Memory B cell (primary cell): ENCODE results near the gene SMIM29.
"Not testable (repeated sequence)": the region's sequence is repeated elsewhere in the genome, so short reads cannot be mapped to it uniquely, and the experiment has no call there.

Experiments used
- ATAC-seq: fragments of 150-1000 bp; cut with Tn5 transposase; 2 replicates; pipeline ENCODE4 v1.10.0; 2021; ENCODE audit warnings: low read depth, mild to moderate bottlenecking, moderate library complexity
- DNase-seq, 2 donors: peaks; one replicate each; pipeline ENCODE4 v3.0.0; 2022; ENCODE audit warnings: low spot score in 2 of 2
- H3K27ac Mint-ChIP-seq: one replicate; pipeline ENCODE4 v1.8.0; 2022; ENCODE audit warnings: mild to moderate bottlenecking, moderate library complexity, mixed read lengths
- H3K27me3 Mint-ChIP-seq: one replicate; pipeline ENCODE4 v1.8.0; 2022; ENCODE audit warnings: mixed read lengths
- H3K36me3 Mint-ChIP-seq: one replicate; pipeline ENCODE4 v1.8.0; 2022; ENCODE audit warnings: mild to moderate bottlenecking, mixed read lengths
- H3K4me1 Mint-ChIP-seq: one replicate; pipeline ENCODE4 v1.8.0; 2022; ENCODE audit warnings: mixed read lengths
- H3K4me3 Mint-ChIP-seq: one replicate; pipeline ENCODE4 v1.8.0; 2022; ENCODE audit warnings: mild to moderate bottlenecking, moderate library complexity, mixed read lengths
- H3K9me3 Mint-ChIP-seq: one replicate; pipeline ENCODE4 v1.8.0; 2022; ENCODE audit warnings: mixed read lengths

The SMIM29 gene

DNA sequence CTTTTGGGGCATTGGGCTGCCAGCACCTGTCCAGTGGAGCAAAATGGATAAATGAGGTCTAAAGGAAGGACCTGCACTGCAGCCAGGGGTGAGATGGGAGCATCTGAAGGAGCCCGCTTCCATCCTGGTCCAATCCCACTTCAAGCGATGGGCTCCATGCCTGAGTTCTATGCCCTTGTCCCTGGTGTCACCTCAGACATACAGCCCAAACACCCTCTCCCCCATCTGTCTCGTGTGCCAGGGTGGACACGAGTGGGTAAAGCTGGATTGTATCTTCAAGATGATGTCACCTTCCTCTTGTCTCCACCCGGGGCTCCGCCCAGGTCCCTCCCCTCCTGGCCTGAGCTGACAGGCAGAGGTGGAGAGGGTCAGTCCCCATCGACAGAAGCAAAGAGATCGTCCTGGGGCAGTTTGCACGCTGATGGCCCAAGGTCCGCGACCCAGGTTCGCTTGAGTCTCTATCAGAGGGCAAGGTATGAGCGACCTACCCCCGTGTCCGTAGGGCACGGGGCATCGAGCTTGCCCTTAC, 544 bp downstream of the SMIM29 start:
- Mint-ChIP-seq H3K9me3 (no peaks in the 10 kb centered on the region), H3K27ac (peak overlapping the region; percentile 98), H3K4me3 (peak overlapping the region; percentile 96), H3K4me1 (peaks cover 33% of the 10 kb centered on the region), H3K36me3 (peaks cover 4% of the 10 kb centered on the region), H3K27me3 (no peaks in the 10 kb centered on the region)
- DNase-seq (peak in 1 of 2 donors; percentile 54), ATAC-seq (peak; percentile 19)

DNA sequence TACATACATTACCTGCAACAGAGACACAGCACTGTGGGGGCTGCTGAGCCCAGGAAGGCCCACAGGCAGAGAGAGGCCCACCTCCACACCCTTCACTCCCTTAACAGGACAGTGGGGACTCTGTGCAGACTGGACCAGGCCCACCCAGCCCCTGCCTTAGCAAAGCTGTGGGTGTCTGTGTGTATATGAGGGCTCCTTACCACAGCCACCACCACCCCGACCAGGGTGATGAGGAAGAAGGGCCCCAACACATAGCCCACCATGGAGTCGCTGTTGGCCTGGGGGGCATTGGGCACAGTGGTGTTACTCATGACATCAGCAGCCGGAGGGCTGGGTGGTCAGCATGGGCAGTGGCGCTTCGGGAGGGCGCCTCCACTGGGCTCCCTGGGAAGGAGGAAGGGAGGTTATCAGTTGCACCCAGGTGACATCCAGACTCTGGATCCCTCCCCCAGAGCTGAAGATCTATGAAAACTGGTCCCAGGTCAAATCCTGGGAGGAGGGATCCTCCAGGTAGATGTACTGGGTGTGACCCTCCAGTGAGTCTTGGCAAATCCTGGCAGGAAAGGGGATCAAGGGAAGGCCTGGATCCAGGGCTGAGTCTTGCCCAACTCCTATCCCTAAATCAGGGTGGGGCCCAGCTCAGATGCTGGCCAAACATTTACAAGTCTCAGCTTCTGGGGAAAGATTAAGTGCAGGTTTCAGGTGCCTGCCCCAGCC, 1.2 kb downstream of the SMIM29 start:
- peaks cover 4% of the 10 kb centered on the region for H3K36me3 Mint-ChIP-seq
- DNase-seq (no peak), ATAC-seq (no peak)
- H3K4me3 Mint-ChIP-seq: peak overlapping the region; percentile 96
- peaks cover 37% of the 10 kb centered on the region for H3K4me1 Mint-ChIP-seq
- no peaks in the 10 kb centered on the region for H3K27me3 Mint-ChIP-seq
- peak overlapping the region; percentile 98 for H3K27ac Mint-ChIP-seq
- no peaks in the 10 kb centered on the region for H3K9me3 Mint-ChIP-seq

DNA sequence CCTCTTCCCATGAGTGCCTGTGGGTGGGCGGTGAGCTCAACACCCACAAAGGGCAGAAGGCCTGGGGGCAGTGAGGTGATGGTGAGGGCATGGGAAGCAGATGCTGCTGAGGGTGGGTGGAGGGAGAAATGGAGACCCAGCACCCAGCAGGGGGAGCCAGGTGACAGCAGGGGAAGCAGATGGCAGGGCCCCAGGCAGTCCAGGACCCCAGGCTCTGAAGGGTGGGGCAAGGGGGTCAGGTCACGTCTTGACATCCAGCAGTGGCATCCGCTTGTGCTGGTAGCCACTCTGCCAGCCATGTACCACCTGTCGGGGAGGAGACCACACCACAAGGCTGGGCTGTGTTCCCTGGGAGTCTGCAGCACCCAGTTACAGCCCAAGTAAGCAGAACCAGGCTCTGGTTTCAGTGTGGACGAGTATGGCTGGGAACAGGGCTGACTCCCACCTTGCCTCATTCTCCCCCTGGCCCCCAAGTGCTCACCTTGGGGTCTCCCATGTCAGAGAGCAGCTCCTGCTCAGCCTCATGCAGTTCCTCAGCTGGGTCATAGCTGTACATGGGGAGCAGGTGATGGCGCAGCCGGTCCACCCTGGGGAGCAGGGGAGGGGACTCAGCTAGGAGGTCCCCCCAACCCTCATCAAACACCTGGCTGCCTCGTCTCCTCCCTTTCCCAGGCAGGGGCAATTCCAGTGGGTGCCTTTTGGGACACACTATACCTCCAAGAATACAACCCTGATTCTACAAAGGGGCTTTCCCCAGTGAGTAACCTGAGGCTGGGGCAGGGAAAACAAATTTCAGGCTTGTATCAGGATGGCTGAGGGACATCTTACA, 2.0 kb downstream of the SMIM29 start:
- Mint-ChIP-seq H3K36me3 (peaks cover 8% of the 10 kb centered on the region), H3K4me1 (peaks cover 36% of the 10 kb centered on the region), H3K4me3 (no peak overlapping the region), H3K27ac (peak overlapping the region; percentile 98), H3K27me3 (no peaks in the 10 kb centered on the region), H3K9me3 (no peaks in the 10 kb centered on the region)
- DNase-seq (peak; percentile 49 to 64), ATAC-seq (peak; percentile 14)

DNA sequence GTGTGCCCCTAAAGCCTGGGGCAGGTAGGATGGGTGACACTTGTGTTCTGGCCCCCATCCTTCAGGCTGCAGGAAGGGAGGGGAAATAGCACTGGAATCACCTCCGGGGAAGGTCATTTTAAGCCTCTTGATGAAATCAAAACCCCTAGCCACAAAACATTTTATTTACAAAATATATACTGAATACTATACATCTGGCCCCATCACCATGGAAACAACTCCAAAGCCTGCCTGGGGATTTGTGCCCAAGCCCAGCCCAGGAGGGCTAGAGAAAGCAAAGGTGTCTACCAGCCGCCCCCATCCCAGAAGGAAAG, 2.6 kb downstream of the SMIM29 start:
- Mint-ChIP-seq H3K27ac (no peak overlapping the region), H3K36me3 (peaks cover 11% of the 10 kb centered on the region), H3K9me3 (no peaks in the 10 kb centered on the region), H3K4me3 (no peak overlapping the region), H3K27me3 (no peaks in the 10 kb centered on the region), H3K4me1 (peaks cover 36% of the 10 kb centered on the region)
- no peak for DNase-seq
- ATAC-seq: no peak

DNA sequence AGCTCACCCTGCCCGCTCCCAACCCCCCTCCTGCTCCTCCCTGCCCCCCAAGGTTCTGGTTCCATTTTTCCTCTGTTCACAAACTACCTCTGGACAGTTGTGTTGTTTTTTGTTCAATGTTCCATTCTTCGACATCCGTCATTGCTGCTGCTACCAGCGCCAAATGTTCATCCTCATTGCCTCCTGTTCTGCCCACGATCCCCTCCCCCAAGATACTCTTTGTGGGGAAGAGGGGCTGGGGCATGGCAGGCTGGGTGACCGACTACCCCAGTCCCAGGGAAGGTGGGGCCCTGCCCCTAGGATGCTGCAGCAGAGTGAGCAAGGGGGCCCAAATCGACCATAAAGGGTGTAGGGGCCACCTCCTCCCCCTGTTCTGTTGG, 3.1 kb downstream of the SMIM29 start:
- not testable (repeated sequence) for DNase-seq, H3K4me3 Mint-ChIP-seq, H3K27me3 Mint-ChIP-seq, ATAC-seq, H3K9me3 Mint-ChIP-seq
- Mint-ChIP-seq H3K27ac (peak overlapping the region; percentile 17), H3K36me3 (peaks cover 12% of the 10 kb centered on the region), H3K4me1 (peaks cover 36% of the 10 kb centered on the region)

DNA sequence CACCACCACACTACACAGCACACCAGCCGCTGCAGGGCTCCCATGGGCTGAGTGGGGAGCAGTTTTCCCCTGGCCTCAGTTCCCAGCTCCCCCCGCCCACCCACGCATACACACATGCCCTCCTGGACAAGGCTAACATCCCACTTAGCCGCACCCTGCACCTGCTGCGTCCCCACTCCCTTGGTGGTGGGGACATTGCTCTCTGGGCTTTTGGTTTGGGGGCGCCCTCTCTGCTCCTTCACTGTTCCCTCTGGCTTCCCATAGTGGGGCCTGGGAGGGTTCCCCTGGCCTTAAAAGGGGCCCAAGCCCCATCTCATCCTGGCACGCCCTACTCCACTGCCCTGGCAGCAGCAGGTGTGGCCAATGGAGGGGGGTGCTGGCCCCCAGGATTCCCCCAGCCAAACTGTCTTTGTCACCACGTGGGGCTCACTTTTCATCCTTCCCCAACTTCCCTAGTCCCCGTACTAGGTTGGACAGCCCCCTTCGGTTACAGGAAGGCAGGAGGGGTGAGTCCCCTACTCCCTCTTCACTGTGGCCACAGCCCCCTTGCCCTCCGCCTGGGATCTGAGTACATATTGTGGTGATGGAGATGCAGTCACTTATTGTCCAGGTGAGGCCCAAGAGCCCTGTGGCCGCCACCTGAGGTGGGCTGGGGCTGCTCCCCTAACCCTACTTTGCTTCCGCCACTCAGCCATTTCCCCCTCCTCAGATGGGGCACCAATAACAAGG, 3.6 kb downstream of the SMIM29 start:
- H3K4me1 Mint-ChIP-seq: peaks cover 37% of the 10 kb centered on the region
- not testable (repeated sequence) for ATAC-seq, H3K9me3 Mint-ChIP-seq, DNase-seq, H3K27me3 Mint-ChIP-seq, H3K4me3 Mint-ChIP-seq
- peaks cover 13% of the 10 kb centered on the region for H3K36me3 Mint-ChIP-seq
- peak overlapping the region; percentile 17 for H3K27ac Mint-ChIP-seq

DNA sequence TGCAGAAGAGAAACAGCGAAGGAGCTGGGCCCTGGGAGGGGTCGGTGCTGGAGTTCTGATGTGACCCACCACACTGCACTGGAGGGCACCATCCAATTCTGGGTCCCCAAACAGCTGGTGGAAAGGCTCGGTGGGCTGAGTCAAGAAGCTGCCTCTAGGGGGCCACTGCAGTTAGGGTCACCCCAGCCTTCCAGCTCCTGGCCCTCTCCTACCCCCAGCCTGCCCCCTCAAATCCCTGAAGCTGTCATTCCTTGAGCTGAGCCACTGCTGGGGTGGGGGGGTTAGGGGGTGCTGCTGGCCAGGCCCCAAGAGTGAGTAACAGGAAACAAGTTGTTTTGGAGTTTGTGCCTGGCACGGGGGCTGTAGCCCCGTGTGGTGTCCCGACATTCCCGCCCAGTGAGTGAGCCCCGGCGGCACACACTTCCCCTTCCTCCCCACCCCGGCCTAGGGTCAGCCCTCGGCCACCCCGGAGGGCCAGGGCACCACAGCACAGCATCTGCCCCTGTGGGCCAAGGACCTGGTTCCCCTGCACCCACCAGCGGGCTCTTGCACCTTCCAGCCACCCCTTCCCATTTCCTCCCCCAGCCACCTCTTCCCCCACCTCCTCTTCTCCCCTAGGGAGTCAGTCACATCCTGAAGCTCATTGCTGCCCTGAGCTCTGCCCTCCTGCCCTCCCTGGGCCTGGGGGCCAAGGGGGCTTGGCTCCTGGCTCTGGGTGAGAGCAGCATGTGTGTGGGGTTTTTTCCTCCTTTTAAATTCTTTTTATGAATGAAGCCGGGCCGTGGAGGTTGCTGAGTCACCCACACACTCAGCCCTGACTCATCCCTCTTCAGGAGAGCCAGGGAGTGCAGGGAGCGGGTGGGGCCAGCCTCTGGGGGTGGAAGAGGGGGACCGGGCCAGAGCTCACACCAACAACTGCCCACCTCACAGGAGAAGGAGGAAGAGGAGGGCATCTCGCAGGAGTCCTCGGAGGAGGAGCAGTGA, 4.6 kb downstream of the SMIM29 start:
- Mint-ChIP-seq H3K9me3 (no peaks in the 10 kb centered on the region), H3K27ac (peak overlapping the region; percentile 50), H3K36me3 (peaks cover 13% of the 10 kb centered on the region), H3K4me1 (peaks cover 36% of the 10 kb centered on the region), H3K4me3 (no peak overlapping the region), H3K27me3 (no peaks in the 10 kb centered on the region)
- ATAC-seq: no peak
- DNase-seq: no peak

DNA sequence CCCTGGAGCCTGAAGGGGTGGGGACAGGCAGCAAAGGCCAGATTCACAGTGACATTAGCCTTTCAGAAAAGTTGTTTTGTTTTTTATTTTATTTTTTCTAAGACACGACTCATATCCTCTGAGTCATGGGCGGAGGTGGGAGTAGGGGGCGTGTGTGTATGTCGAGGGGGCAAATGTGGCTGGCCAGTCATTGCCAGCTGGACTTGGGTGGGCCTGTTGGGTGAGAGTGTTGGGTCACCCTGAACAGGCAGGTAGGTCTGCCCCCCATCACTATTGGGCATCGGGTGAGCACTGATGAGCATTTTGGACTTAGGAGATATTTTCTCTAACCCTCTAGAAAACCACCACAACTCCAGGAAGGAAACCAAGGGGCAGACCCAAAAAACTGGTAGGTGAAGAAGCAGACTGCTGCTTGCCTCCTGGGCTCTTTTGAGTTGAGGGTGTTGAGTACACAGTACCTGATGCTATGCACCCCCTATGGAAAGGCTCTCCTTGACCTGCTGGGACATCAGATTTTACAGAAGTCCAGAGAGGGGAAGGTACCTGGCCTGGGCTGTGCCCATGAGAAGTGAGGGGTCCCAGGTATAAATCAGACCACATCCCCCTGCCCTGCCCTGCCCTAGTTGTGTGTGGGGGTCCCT, 5.6 kb downstream of the SMIM29 start:
- no peaks in the 10 kb centered on the region for H3K9me3 Mint-ChIP-seq
- H3K27me3 Mint-ChIP-seq: no peaks in the 10 kb centered on the region
- no peak for DNase-seq
- no peak overlapping the region for H3K4me3 Mint-ChIP-seq
- peaks cover 39% of the 10 kb centered on the region for H3K4me1 Mint-ChIP-seq
- no peak for ATAC-seq
- peak overlapping the region; percentile 50 for H3K27ac Mint-ChIP-seq
- peaks cover 13% of the 10 kb centered on the region for H3K36me3 Mint-ChIP-seq

DNA sequence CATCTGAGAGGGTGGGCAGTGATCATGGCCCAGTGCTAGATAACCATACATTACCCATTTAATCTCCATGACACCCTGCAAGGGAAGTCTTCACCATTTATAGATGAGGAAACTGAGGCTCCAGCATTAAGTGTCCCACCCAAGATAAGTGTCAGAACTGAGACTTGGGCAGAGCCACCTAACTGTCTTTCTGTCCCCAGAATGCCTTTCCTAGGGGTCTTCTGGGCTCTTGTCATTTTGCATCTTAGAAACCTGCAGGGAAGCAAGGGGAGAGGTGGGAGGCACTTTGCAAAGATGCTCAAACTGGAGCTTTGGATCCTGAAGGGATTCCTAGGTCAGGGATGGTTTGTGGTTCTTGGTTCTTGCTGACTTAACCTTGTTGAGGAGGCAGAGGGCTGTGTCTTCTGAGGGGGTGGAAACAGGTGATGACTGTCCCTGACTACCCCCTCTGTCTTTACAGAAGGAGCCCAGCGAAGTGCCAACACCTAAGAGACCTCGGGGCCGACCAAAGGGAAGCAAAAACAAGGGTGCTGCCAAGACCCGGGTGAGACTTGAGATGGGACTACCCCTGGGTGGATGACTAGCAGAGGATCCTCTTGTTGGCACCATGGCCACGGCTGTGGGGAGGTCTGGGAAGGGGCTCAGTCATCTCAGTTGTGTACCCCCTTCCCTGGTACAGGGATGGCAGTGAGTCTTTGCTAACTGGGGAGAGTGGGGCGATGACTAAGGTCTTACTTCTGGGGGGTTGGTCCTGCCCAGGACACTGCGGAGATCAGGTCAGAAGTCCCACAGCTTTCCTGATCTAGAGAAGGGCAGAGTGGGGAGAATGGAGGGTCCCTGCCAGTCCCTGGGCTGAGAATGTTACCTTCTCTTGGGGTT, 6.3 kb downstream of the SMIM29 start:
- H3K4me1 Mint-ChIP-seq: peaks cover 33% of the 10 kb centered on the region
- H3K4me3 Mint-ChIP-seq: no peak overlapping the region
- H3K9me3 Mint-ChIP-seq: no peaks in the 10 kb centered on the region
- H3K27ac Mint-ChIP-seq: peak overlapping the region; percentile 28
- ATAC-seq: no peak
- no peak for DNase-seq
- H3K36me3 Mint-ChIP-seq: peaks cover 13% of the 10 kb centered on the region
- H3K27me3 Mint-ChIP-seq: no peaks in the 10 kb centered on the region

DNA sequence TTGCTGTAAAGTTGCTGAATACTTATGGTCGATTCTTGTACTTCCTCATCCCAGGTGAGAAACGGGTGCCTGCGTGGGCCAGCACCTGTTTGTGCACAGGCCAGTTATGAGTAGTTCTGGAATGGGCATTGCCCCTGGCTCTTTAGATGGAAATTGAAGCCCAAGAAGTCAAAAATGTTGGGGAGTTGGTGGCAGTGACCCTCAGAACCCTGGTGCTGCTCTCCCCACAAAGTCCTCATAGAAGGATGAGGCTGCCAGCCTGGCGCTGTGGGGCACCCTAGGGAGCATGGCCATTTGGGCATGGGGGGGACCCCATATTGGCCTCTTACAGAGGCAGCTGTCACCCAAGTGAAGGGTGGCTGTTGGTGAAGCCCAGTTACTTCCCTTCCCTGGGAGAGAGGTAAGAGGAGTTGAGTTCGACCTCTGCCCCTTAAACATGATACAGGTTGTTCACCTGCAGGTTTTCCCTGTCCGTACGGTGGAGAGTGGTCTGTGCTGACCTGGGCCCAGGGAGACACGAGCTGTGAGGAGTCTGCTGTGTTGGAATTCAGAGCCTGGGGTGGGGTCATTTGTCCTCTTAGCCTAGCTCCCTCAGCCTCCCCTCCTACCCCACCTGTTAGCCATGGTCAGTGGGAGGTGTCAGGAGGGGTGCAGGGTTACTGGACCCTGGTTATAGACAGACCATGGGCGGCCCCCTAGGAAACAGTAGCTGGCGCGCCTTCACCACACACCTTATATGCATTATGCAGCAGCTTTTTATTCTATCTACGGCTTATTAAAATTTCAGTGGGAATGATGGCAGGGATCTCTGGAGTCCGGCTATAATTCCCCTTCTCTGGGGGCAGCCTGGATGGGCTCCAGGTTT, 7.2 kb downstream of the SMIM29 start:
- H3K36me3 Mint-ChIP-seq: peaks cover 13% of the 10 kb centered on the region

DNA sequence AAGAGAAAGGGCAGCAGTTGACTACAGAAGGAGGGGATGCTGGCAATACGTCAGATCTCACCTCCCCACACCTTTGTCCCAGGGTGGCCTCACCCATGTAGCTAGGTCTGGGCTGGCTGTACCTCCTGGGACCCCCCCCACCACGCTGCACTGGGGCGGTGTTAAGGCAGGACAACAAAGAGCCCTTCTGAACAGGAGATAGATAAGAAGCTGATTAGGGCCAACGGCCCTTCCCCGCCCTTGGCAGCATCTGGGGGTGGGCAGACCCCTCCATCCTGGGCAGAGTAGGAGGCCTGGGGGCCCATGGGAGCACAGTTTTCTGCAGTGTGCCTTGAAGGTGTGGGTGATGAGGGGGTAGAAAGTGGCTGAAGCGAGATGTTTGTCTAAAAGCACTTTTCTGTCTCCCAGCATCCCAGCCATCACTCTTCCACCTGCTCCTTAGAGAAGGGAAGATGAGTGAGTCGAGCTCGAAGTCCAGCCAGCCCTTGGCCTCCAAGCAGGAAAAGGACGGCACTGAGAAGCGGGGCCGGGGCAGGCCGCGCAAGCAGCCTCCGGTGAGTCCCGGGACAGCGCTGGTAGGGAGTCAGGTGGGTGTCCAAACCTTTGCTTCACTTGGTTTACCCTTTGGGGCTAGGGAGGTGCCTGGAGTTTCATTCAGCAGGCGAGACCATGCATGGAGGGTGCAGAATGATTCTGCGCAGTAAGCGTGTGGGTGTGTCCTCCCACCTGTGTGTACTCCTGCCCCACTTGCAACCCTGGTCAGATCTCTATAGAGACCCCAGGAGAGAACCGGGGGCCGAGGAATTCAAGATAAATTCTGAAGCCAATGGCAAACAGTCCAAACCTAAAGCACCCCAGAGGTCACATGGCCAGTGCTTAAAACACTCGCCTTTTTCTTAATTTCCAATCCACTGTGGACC, 8.2 kb downstream of the SMIM29 start:
- H3K27me3 Mint-ChIP-seq: no peaks in the 10 kb centered on the region
- DNase-seq: no peak
- H3K4me1 Mint-ChIP-seq: peaks cover 27% of the 10 kb centered on the region
- H3K9me3 Mint-ChIP-seq: no peaks in the 10 kb centered on the region
- peak overlapping the region; percentile 66 for H3K27ac Mint-ChIP-seq
- H3K4me3 Mint-ChIP-seq: no peak overlapping the region
- no peak for ATAC-seq
- peaks cover 12% of the 10 kb centered on the region for H3K36me3 Mint-ChIP-seq

More for the DNA sequence above, 7.2 kb downstream of the SMIM29 start:
- peaks cover 27% of the 10 kb centered on the region for H3K4me1 Mint-ChIP-seq
- no peak for DNase-seq
- H3K9me3 Mint-ChIP-seq: no peaks in the 10 kb centered on the region
- H3K27ac Mint-ChIP-seq: peak overlapping the region; percentile 28
- no peak for ATAC-seq
- H3K4me3 Mint-ChIP-seq: no peak overlapping the region
- H3K27me3 Mint-ChIP-seq: no peaks in the 10 kb centered on the region
